Fibroblast of villous mesenchyme (primary cell): Measurements from ENCODE around the gene SMARCA4. TPM values are rescaled to one million over a fixed set of nuclear protein-coding genes. Genes with fewer than 3 reads are reported as not detected.
A peak's percentile ranks its signal among the peaks of the same experiment; 100 is the strongest.

Experiments
- DNase-seq: peaks from one replicate; pipeline ENCODE4 v3.0.0-alpha.2; 2010; ENCODE audit warnings: low read depth
- H3K4me3 ChIP-seq: 2 replicates; pipeline ENCODE4 v1.5.1; 2011; ENCODE audit warnings: low read depth, mild to moderate bottlenecking, low read length
- CTCF ChIP-seq: IDR thresholded peaks from 2 replicates; pipeline ENCODE4 v1.5.1; 2012; ENCODE audit warnings: low read depth, mild to moderate bottlenecking, low read length; ENCODE audit not compliant: insufficient read depth
- total RNA-seq: library from RNA; depleted of rRNA; stranded (reverse); fragments of >200 nt; gene quantifications from 2 replicates; pipeline ENCODE4 v1.2.3, GENCODE V29; 2012

The SMARCA4 gene
- total RNA-seq, 1 donor: 96.7 TPM

GRCh38 chr19:10961073-10961860, 437 bp downstream of the SMARCA4 start:
- no peak for TF ChIP-seq CTCF
- peak; percentile 36 for DNase-seq
- peak overlapping the region; percentile 96 for H3K4me3 ChIP-seq

- no peak for DNase-seq
- H3K4me3 ChIP-seq: no peak overlapping the region
- no peak for TF ChIP-seq CTCF
Measured at GRCh38 chr19:10962863-10963262, 2.0 kb downstream of the SMARCA4 start.

- TF ChIP-seq CTCF: no peak
- no peak overlapping the region for H3K4me3 ChIP-seq
- no peak for DNase-seq
Measured at GRCh38 chr19:10963865-10964264, 3.0 kb downstream of the SMARCA4 start.

- DNase-seq: no peak
- H3K4me3 ChIP-seq: no peak overlapping the region
- TF ChIP-seq CTCF: no peak
Measured at GRCh38 chr19:10964903-10965302, 4.1 kb downstream of the SMARCA4 start.

GRCh38 chr19:10965398-10965797, 4.6 kb downstream of the SMARCA4 start:
- no peak for DNase-seq
- H3K4me3 ChIP-seq: no peak overlapping the region
- no peak for TF ChIP-seq CTCF

- DNase-seq: no peak
- no peak for TF ChIP-seq CTCF
- no peak overlapping the region for H3K4me3 ChIP-seq
Measured at GRCh38 chr19:10966809-10967208, 6.0 kb downstream of the SMARCA4 start.
